ENCODE measurements around the gene NEK2.
A peak's percentile ranks its signal among the peaks of the same experiment; 100 is the strongest.
"Not testable (repeated sequence)": the region's sequence is repeated elsewhere in the genome, so short reads cannot be mapped to it uniquely, and the experiment has no call there.

The NEK2 gene

GRCh38 chr1:211675230-211676105 lies at the start of gene NEK2:
NEK2 (minus strand) TSS chr1:211675621; CDS start chr1:211675479, 142 bp downstream.
- peak within 1 kb of the TSS; percentile 75 for H3K9ac ChIP-seq (ENCODE audit: low read depth, low read length)
- peaks cover 7% of the 10 kb centered on the region; the same call in 1 of the 2 replicates for H3K36me3 ChIP-seq (ENCODE audit: insufficient read depth, low read length)
- H3K9me3 ChIP-seq (ENCODE audit: control insufficient read depth, insufficient read depth, low read length): no peaks in the 10 kb centered on the region
- H3K4me1 ChIP-seq (ENCODE audit: insufficient read depth, low read length): peaks cover 6% of the 10 kb centered on the region

GRCh38 chr1:211724687-211725196 lies 49.3 kb upstream of the NEK2 start:
- Histone ChIP-seq H3K9ac (ENCODE audit: low read depth, low read length) (no peak overlapping the region), H3K36me3 (ENCODE audit: insufficient read depth, low read length) (no peaks in the 10 kb centered on the region), H3K9me3 (ENCODE audit: control insufficient read depth, insufficient read depth, low read length) (no peaks in the 10 kb centered on the region), H3K4me1 (ENCODE audit: insufficient read depth, low read length) (no peaks in the 10 kb centered on the region)

- no peaks in the 10 kb centered on the region for H3K36me3 ChIP-seq (ENCODE audit: insufficient read depth, low read length)
- H3K4me1 ChIP-seq (ENCODE audit: insufficient read depth, low read length): no peaks in the 10 kb centered on the region
- H3K9ac ChIP-seq (ENCODE audit: low read depth, low read length): no peak overlapping the region
- no peaks in the 10 kb centered on the region for H3K9me3 ChIP-seq (ENCODE audit: control insufficient read depth, insufficient read depth, low read length)
Measured at GRCh38 chr1:211723273-211723672, 47.9 kb upstream of the NEK2 start.

GRCh38 chr1:211722277-211723175 lies 47.1 kb upstream of the NEK2 start:
- no peaks in the 10 kb centered on the region for H3K36me3 ChIP-seq (ENCODE audit: insufficient read depth, low read length)
- no peaks in the 10 kb centered on the region for H3K9me3 ChIP-seq (ENCODE audit: control insufficient read depth, insufficient read depth, low read length)
- H3K9ac ChIP-seq (ENCODE audit: low read depth, low read length): no peak overlapping the region
- no peaks in the 10 kb centered on the region for H3K4me1 ChIP-seq (ENCODE audit: insufficient read depth, low read length)

GRCh38 chr1:211716555-211716954 lies 41.1 kb upstream of the NEK2 start:
- not testable (repeated sequence) for H3K9me3 ChIP-seq (ENCODE audit: control insufficient read depth, insufficient read depth, low read length)

GRCh38 chr1:211715971-211716370 lies 40.5 kb upstream of the NEK2 start:
- Histone ChIP-seq H3K36me3 (ENCODE audit: insufficient read depth, low read length) (no peaks in the 10 kb centered on the region), H3K4me1 (ENCODE audit: insufficient read depth, low read length) (peaks cover 4% of the 10 kb centered on the region; the same call in 1 of the 2 replicates), H3K9me3 (ENCODE audit: control insufficient read depth, insufficient read depth, low read length) (no peaks in the 10 kb centered on the region), H3K9ac (ENCODE audit: low read depth, low read length) (no peak overlapping the region)

More at GRCh38 chr1:211716555-211716954, 41.1 kb upstream of the NEK2 start:
- not testable (repeated sequence) for H3K4me1 ChIP-seq (ENCODE audit: insufficient read depth, low read length); H3K36me3 ChIP-seq (ENCODE audit: insufficient read depth, low read length); H3K9ac ChIP-seq (ENCODE audit: low read depth, low read length)

GRCh38 chr1:211714154-211714553 lies 38.7 kb upstream of the NEK2 start:
- Histone ChIP-seq H3K36me3 (ENCODE audit: insufficient read depth, low read length) (no peaks in the 10 kb centered on the region), H3K9ac (ENCODE audit: low read depth, low read length) (no peak overlapping the region), H3K4me1 (ENCODE audit: insufficient read depth, low read length) (peaks cover 4% of the 10 kb centered on the region; the same call in 1 of the 2 replicates), H3K9me3 (ENCODE audit: control insufficient read depth, insufficient read depth, low read length) (no peaks in the 10 kb centered on the region)

- Histone ChIP-seq H3K4me1 (ENCODE audit: insufficient read depth, low read length) (peaks cover 4% of the 10 kb centered on the region; the same call in 1 of the 2 replicates), H3K36me3 (ENCODE audit: insufficient read depth, low read length) (no peaks in the 10 kb centered on the region), H3K9ac (ENCODE audit: low read depth, low read length) (no peak overlapping the region), H3K9me3 (ENCODE audit: control insufficient read depth, insufficient read depth, low read length) (no peaks in the 10 kb centered on the region)
Measured at GRCh38 chr1:211713231-211713630, 37.8 kb upstream of the NEK2 start.

- H3K36me3 ChIP-seq (ENCODE audit: insufficient read depth, low read length): no peaks in the 10 kb centered on the region
- H3K9me3 ChIP-seq (ENCODE audit: control insufficient read depth, insufficient read depth, low read length): no peaks in the 10 kb centered on the region
- peaks cover 4% of the 10 kb centered on the region; the same call in 1 of the 2 replicates for H3K4me1 ChIP-seq (ENCODE audit: insufficient read depth, low read length)
- no peak overlapping the region for H3K9ac ChIP-seq (ENCODE audit: low read depth, low read length)
Measured at GRCh38 chr1:211711315-211711705, 35.9 kb upstream of the NEK2 start.

- Histone ChIP-seq H3K4me1 (ENCODE audit: insufficient read depth, low read length) (0 out of 2 replicates have a peak, but pooled peaks cover under 1% of the 10 kb centered on the region), H3K36me3 (ENCODE audit: insufficient read depth, low read length) (no peaks in the 10 kb centered on the region), H3K9ac (ENCODE audit: low read depth, low read length) (no peak overlapping the region), H3K9me3 (ENCODE audit: control insufficient read depth, insufficient read depth, low read length) (no peaks in the 10 kb centered on the region)
Measured at GRCh38 chr1:211710566-211711314, 35.3 kb upstream of the NEK2 start.

- Histone ChIP-seq H3K9ac (ENCODE audit: low read depth, low read length) (no peak overlapping the region), H3K9me3 (ENCODE audit: control insufficient read depth, insufficient read depth, low read length) (no peaks in the 10 kb centered on the region), H3K4me1 (ENCODE audit: insufficient read depth, low read length) (0 out of 2 replicates have a peak, but pooled peaks cover 4% of the 10 kb centered on the region), H3K36me3 (ENCODE audit: insufficient read depth, low read length) (no peaks in the 10 kb centered on the region)
Measured at GRCh38 chr1:211708926-211709325, 33.5 kb upstream of the NEK2 start.

GRCh38 chr1:211708006-211708405 lies 32.6 kb upstream of the NEK2 start:
- H3K9ac ChIP-seq (ENCODE audit: low read depth, low read length): no peak overlapping the region
- H3K36me3 ChIP-seq (ENCODE audit: insufficient read depth, low read length): no peaks in the 10 kb centered on the region
- 0 out of 2 replicates have a peak, but pooled peaks cover 5% of the 10 kb centered on the region for H3K4me1 ChIP-seq (ENCODE audit: insufficient read depth, low read length)
- no peaks in the 10 kb centered on the region for H3K9me3 ChIP-seq (ENCODE audit: control insufficient read depth, insufficient read depth, low read length)

- Histone ChIP-seq H3K36me3 (ENCODE audit: insufficient read depth, low read length) (no peaks in the 10 kb centered on the region), H3K9me3 (ENCODE audit: control insufficient read depth, insufficient read depth, low read length) (no peaks in the 10 kb centered on the region), H3K9ac (ENCODE audit: low read depth, low read length) (no peak overlapping the region), H3K4me1 (ENCODE audit: insufficient read depth, low read length) (0 out of 2 replicates have a peak, but pooled peaks cover 5% of the 10 kb centered on the region)
Measured at GRCh38 chr1:211705467-211706091, 30.2 kb upstream of the NEK2 start.
